A549 (cell line): Measurements from ENCODE around the gene LMF1.

ENCODE experiments used
- BHLHE40 ChIP-seq: IDR thresholded peaks from 2 replicates; pipeline ENCODE4 v1.6.1; 2012; ENCODE audit warnings: low read depth, low read length, inconsistent platforms
- CBX8 ChIP-seq: fragments of 200-600 bp; sonication (generic); IDR thresholded peaks from 2 replicates; pipeline ENCODE4 v1.6.1; 2016
- CHD2 ChIP-seq: fragments of 150-350 bp; IDR thresholded peaks from 2 replicates; pipeline ENCODE4 v1.6.1; 2014; ENCODE audit warnings: low read length; ENCODE audit not compliant: partially characterized antibody
- CTCF ChIP-seq: fragments of >200 bp; sonication (Bioruptor Twin); formaldehyde crosslinking; IDR thresholded peaks from 3 replicates; pipeline ENCODE4 v1.5.1; 2016
- ESRRA ChIP-seq: fragments of 150-350 bp; IDR thresholded peaks from 2 replicates; pipeline ENCODE4 v1.6.1; 2014; ENCODE audit warnings: mild to moderate bottlenecking, low read length, borderline replicate concordance
- KDM5A ChIP-seq: fragments of 200-600 bp; sonication (generic); IDR thresholded peaks from 2 replicates; pipeline ENCODE4 v1.6.1; 2016; ENCODE audit warnings: antibody characterized with exemption, mild to moderate bottlenecking
- MAX ChIP-seq: IDR thresholded peaks from 2 replicates; pipeline ENCODE4 v1.6.1; 2012
- MYC ChIP-seq: IDR thresholded peaks from 2 replicates; pipeline ENCODE4 v1.6.1; 2012; ENCODE audit warnings: mild to moderate bottlenecking, inconsistent platforms, low read length, improper control_type of control experiment, borderline replicate concordance
- POLR2A ChIP-seq: IDR thresholded peaks from 2 replicates; pipeline ENCODE4 v1.6.1; 2012; ENCODE audit warnings: mild to moderate bottlenecking, low read length
- REST ChIP-seq: fragments of 200-600 bp; sonication (generic); IDR thresholded peaks from 2 replicates; pipeline ENCODE4 v1.6.1; 2016; ENCODE audit warnings: antibody characterized with exemption, mild to moderate bottlenecking, moderate library complexity
- ZSCAN20 ChIP-seq: fragments of 250-450 bp; sonication (Bioruptor Pico); IDR thresholded peaks from 2 replicates; pipeline ENCODE4 v1.8.0; 2022; ENCODE audit warnings: mild to moderate bottlenecking, moderate library complexity

- TF ChIP-seq ESRRA (no peak), KDM5A (no peak), CTCF (no peak), CHD2 (no peak), POLR2A (no peak), CBX8 (no peak), BHLHE40 (no peak), ZSCAN20 (no peak), MAX (no peak), REST (no peak), MYC (no peak)
These were observed 7.1 kb upstream of the LMF1 start for GRCh38 chr16:977896-978295.
